GM21528 (cell line): Measurements from ENCODE around the gene TBXAS1.

ENCODE experiments used
- ATAC-seq: cut with Tn5 transposase; IDR thresholded peaks from one replicate; pipeline ENCODE4 v1.9.1; 2021; ENCODE audit warnings: mild to moderate bottlenecking, moderate library complexity; ENCODE audit not compliant: unreplicated experiment, low FRiP score

TBXAS1 gene

GRCh38 chr7:139829025-139829774, at the start of gene TBXAS1:
TBXAS1 (plus strand) TSS chr7:139829264; CDS start chr7:139829391, 127 bp downstream.
- no peak for ATAC-seq

- ATAC-seq = no peak
Observed at GRCh38 chr7:139782932-139783331, 46.1 kb upstream of the TBXAS1 start.

GRCh38 chr7:139783647-139784385, 45.2 kb upstream of the TBXAS1 start:
- ATAC-seq = no peak

- ATAC-seq = no peak
Observed at GRCh38 chr7:139784648-139785047, 44.4 kb upstream of the TBXAS1 start.

- no peak for ATAC-seq
Observed at GRCh38 chr7:139791316-139791715, 37.7 kb upstream of the TBXAS1 start.

- ATAC-seq = no peak
Observed at GRCh38 chr7:139797607-139798006, 31.5 kb upstream of the TBXAS1 start.

GRCh38 chr7:139798221-139798620, 30.8 kb upstream of the TBXAS1 start:
- no peak for ATAC-seq

GRCh38 chr7:139798892-139799291, 30.2 kb upstream of the TBXAS1 start:
- ATAC-seq = no peak

GRCh38 chr7:139799586-139799985, 29.5 kb upstream of the TBXAS1 start:
- no peak for ATAC-seq

GRCh38 chr7:139804571-139804970, 24.5 kb upstream of the TBXAS1 start:
- ATAC-seq = no peak

GRCh38 chr7:139807009-139807408, 22.1 kb upstream of the TBXAS1 start:
- no peak for ATAC-seq

- no peak for ATAC-seq
Observed at GRCh38 chr7:139808427-139808826, 20.6 kb upstream of the TBXAS1 start.

GRCh38 chr7:139808846-139809442, 20.1 kb upstream of the TBXAS1 start:
- ATAC-seq = no peak

GRCh38 chr7:139811066-139811465, 18.0 kb upstream of the TBXAS1 start:
- no peak for ATAC-seq

- ATAC-seq = no peak
Observed at GRCh38 chr7:139813151-139813550, 15.9 kb upstream of the TBXAS1 start.

- no peak for ATAC-seq
Observed at GRCh38 chr7:139813689-139814088, 15.4 kb upstream of the TBXAS1 start.

GRCh38 chr7:139817249-139817648, 11.8 kb upstream of the TBXAS1 start:
- ATAC-seq = no peak

- ATAC-seq = no peak
Observed at GRCh38 chr7:139820089-139820488, 9.0 kb upstream of the TBXAS1 start.

- ATAC-seq = no peak
Observed at GRCh38 chr7:139821349-139822105, 7.5 kb upstream of the TBXAS1 start.

- no peak for ATAC-seq
Observed at GRCh38 chr7:139822855-139823254, 6.2 kb upstream of the TBXAS1 start.
